HL-60 (cell line): Measurements from ENCODE around the gene ADPRH.

ENCODE experiments used
- DNase-seq, 2 experiments: peaks; one replicate each; pipeline ENCODE4 v3.0.0-alpha.2; 2010 to 2020; ENCODE audit warnings: low read depth in 1 of 2, low spot score in 1 of 2
- H3K27ac ChIP-seq: fragments of 250-450 bp; sonication (Bioruptor Pico); replicated peaks from 2 replicates; pipeline ENCODE4 v1.5.1; 2020; ENCODE audit warnings: mild to moderate bottlenecking, moderate library complexity
- H3K27me3 ChIP-seq: fragments of 250-450 bp; sonication (Bioruptor Pico); 2 replicates; pipeline ENCODE4 v1.5.1; 2021; ENCODE audit warnings: mild to moderate bottlenecking, moderate library complexity; ENCODE audit not compliant: insufficient read depth, poor library complexity, severe bottlenecking
- H3K4me3 ChIP-seq: replicated peaks from 2 replicates; pipeline ENCODE4 v1.5.1; 2011; ENCODE audit warnings: mild to moderate bottlenecking, control low read depth, low read length; ENCODE audit not compliant: insufficient read depth
- CTCF ChIP-seq: IDR thresholded peaks from one replicate; pipeline ENCODE4 v1.5.1; 2011; ENCODE audit warnings: low read length, control low read depth, inconsistent platforms; ENCODE audit not compliant: insufficient read depth
- GABPA ChIP-seq: IDR thresholded peaks from 2 replicates; pipeline ENCODE4 v1.6.1; 2012; ENCODE audit warnings: low read depth
- POLR2AphosphoS5 ChIP-seq: IDR thresholded peaks from 2 replicates; pipeline ENCODE4 v1.6.1; 2012; ENCODE audit warnings: low read depth
- SPI1 ChIP-seq: IDR thresholded peaks from 2 replicates; pipeline ENCODE4 v1.6.1; 2012; ENCODE audit warnings: low read depth, mild to moderate bottlenecking, borderline replicate concordance
- TF ChIP-seq, protein P1 (sequence below): IDR thresholded peaks from 2 replicates; pipeline ENCODE4 v1.6.1; 2012; ENCODE audit warnings: low read depth; ENCODE audit not compliant: insufficient replicate concordance

The ADPRH gene

DNA sequence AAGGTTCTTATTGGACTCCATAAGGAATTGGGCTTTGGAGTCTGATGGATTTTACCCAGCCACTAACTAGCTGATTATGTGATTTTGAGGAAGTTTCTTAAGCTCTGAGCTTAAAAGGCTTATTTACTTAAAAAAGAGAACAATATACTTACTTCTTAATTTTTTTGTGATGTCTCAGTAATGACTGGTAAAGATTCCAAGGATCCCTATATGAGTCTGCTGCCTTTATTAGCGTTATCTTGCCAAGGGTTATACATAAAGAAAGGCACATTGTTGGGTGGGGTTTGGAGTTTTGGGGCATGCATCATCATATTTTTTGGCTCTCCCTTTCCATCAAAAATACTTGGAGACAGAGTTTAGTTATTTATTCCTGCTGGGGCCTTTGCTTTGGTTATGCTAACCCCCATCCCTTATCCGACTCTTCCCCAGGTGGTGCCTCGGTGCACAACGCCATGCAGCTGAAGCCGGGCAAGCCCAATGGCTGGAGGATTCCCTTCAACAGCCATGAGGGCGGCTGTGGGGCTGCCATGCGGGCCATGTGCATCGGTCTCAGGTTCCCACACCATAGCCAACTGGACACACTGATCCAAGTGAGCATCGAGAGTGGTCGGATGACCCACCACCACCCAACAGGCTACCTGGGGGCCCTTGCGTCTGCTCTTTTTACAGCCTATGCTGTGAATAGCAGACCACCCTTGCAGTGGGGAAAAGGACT is 6.7 kb downstream of the ADPRH start:
- TF ChIP-seq POLR2AphosphoS5: no peak
- Histone ChIP-seq H3K27me3 (no peaks in the 10 kb centered on the region), H3K27ac (no peak overlapping the region), H3K4me3 (no peak overlapping the region)
- no peak for DNase-seq

GRCh38 chr3:119586733-119587172 is 7.5 kb downstream of the ADPRH start:
- H3K4me3 ChIP-seq: no peak overlapping the region
- no peak for DNase-seq
- no peak overlapping the region for H3K27ac ChIP-seq
- H3K27me3 ChIP-seq: no peaks in the 10 kb centered on the region
- TF ChIP-seq SPI1 (no peak), CTCF (no peak), GABPA (no peak), POLR2AphosphoS5 (no peak)
- TF ChIP-seq, protein P1, sequence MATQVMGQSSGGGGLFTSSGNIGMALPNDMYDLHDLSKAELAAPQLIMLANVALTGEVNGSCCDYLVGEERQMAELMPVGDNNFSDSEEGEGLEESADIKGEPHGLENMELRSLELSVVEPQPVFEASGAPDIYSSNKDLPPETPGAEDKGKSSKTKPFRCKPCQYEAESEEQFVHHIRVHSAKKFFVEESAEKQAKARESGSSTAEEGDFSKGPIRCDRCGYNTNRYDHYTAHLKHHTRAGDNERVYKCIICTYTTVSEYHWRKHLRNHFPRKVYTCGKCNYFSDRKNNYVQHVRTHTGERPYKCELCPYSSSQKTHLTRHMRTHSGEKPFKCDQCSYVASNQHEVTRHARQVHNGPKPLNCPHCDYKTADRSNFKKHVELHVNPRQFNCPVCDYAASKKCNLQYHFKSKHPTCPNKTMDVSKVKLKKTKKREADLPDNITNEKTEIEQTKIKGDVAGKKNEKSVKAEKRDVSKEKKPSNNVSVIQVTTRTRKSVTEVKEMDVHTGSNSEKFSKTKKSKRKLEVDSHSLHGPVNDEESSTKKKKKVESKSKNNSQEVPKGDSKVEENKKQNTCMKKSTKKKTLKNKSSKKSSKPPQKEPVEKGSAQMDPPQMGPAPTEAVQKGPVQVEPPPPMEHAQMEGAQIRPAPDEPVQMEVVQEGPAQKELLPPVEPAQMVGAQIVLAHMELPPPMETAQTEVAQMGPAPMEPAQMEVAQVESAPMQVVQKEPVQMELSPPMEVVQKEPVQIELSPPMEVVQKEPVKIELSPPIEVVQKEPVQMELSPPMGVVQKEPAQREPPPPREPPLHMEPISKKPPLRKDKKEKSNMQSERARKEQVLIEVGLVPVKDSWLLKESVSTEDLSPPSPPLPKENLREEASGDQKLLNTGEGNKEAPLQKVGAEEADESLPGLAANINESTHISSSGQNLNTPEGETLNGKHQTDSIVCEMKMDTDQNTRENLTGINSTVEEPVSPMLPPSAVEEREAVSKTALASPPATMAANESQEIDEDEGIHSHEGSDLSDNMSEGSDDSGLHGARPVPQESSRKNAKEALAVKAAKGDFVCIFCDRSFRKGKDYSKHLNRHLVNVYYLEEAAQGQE: no peak

GRCh38 chr3:119588112-119588511 is 8.8 kb downstream of the ADPRH start:
- H3K27me3 ChIP-seq: no peaks in the 10 kb centered on the region
- DNase-seq: no peak
- TF ChIP-seq SPI1: no peak
- TF ChIP-seq, protein P1: no peak
- H3K27ac ChIP-seq: no peak overlapping the region
- no peak overlapping the region for H3K4me3 ChIP-seq

- Histone ChIP-seq H3K4me3 (no peak overlapping the region), H3K27ac (no peak overlapping the region), H3K27me3 (no peaks in the 10 kb centered on the region)
- no peak for DNase-seq
- TF ChIP-seq POLR2AphosphoS5: no peak
- no peak for TF ChIP-seq SPI1
- TF ChIP-seq GABPA: no peak
- TF ChIP-seq, protein P1: no peak
- no peak for TF ChIP-seq CTCF
These were observed 9.9 kb downstream of the ADPRH start for GRCh38 chr3:119589102-119589773.
